K562 (cell line): ENCODE data around the gene RNF187. TPM values are rescaled to one million over a fixed set of nuclear protein-coding genes. Genes with fewer than 3 reads are reported as not detected.

Source experiments
- CCNT2 ChIP-seq: IDR thresholded peaks from 2 replicates; pipeline ENCODE4 v1.6.1; 2011; ENCODE audit warnings: borderline replicate concordance, low read depth, mild to moderate bottlenecking, moderate library complexity, mixed read lengths, low read length; ENCODE audit not compliant: insufficient read length; ENCODE audit errors: extremely low read depth
- CLOCK ChIP-seq: fragments of 250-450 bp; sonication (Bioruptor Pico); IDR thresholded peaks from 2 replicates; pipeline ENCODE4 v1.4.0; 2020; ENCODE audit warnings: mild to moderate bottlenecking, moderate library complexity, borderline replicate concordance
- E2F5 ChIP-seq: sonication (generic); formaldehyde crosslinking; IDR thresholded peaks from 2 replicates; pipeline ENCODE4 v1.8.0; 2022; ENCODE audit warnings: mild to moderate bottlenecking, missing genetic modification reagents
- EP300 ChIP-seq: IDR thresholded peaks from 2 replicates; pipeline ENCODE4 v1.6.1; 2012; ENCODE audit warnings: low read length, improper control_type of control experiment
- ERF ChIP-seq: fragments of 450-650 bp; formaldehyde crosslinking; IDR thresholded peaks from 2 replicates; pipeline ENCODE4 v1.4.0; 2020; ENCODE audit warnings: mild to moderate bottlenecking, mixed read lengths
- FOXJ2 ChIP-seq: fragments of 200-800 bp; sonication (Bioruptor generic); IDR thresholded peaks from 2 replicates; pipeline ENCODE4 v1.6.1; 2016; ENCODE audit warnings: missing genetic modification characterization, missing compliant biosample characterization
- FOXM1 ChIP-seq, 2 experiments: fragments of 450-650 bp in 1 of 2; sonication (generic) in 1 of 2; formaldehyde crosslinking in 1 of 2; IDR thresholded peaks; 2 replicates each; pipeline versions ENCODE4 v1.6.1 to v1.9.0; 2017 to 2022; ENCODE audit warnings: low read depth in 2 of 2, mild to moderate bottlenecking in 2 of 2, missing genetic modification reagents in 1 of 2, moderate library complexity in 1 of 2
- FOXO4 ChIP-seq: fragments of 450-650 bp; formaldehyde crosslinking; IDR thresholded peaks from 2 replicates; pipeline ENCODE4 v1.4.0; 2020; ENCODE audit warnings: mild to moderate bottlenecking, moderate library complexity
- HCFC1 ChIP-seq: IDR thresholded peaks from 2 replicates; pipeline ENCODE4 v1.6.1; 2012; ENCODE audit warnings: low read depth, low read length, improper control_type of control experiment
- JUN ChIP-seq, 2 experiments: sonication (generic) in 1 of 2; formaldehyde crosslinking in 1 of 2; IDR thresholded peaks; 2 replicates each; pipeline versions ENCODE4 v1.6.1 to v1.8.0; 2012 to 2022; ENCODE audit warnings: borderline replicate concordance in 2 of 2, mild to moderate bottlenecking in 2 of 2, improper control_type of control experiment in 1 of 2, low read depth in 1 of 2, low read length in 1 of 2, missing genetic modification reagents in 1 of 2
- LEF1 ChIP-seq: fragments of 450-650 bp; IDR thresholded peaks from 2 replicates; pipeline ENCODE4 v1.6.1; 2016; ENCODE audit warnings: mild to moderate bottlenecking
- MAFK ChIP-seq: IDR thresholded peaks from 2 replicates; pipeline ENCODE4 v1.6.1; 2011; ENCODE audit warnings: low read length, improper control_type of control experiment
- MCM5 ChIP-seq: fragments of 450-650 bp; IDR thresholded peaks from 2 replicates; pipeline ENCODE4 v1.6.1; 2016; ENCODE audit warnings: low read depth
- MTA1 ChIP-seq: fragments of 450-650 bp; IDR thresholded peaks from 2 replicates; pipeline ENCODE4 v1.6.1; 2017; ENCODE audit warnings: borderline replicate concordance
- PHF8 ChIP-seq: fragments of 200-600 bp; sonication (generic); IDR thresholded peaks from 2 replicates; pipeline ENCODE4 v1.6.1; 2012; ENCODE audit warnings: mixed run types, mild to moderate bottlenecking, inconsistent platforms, low read length, moderate library complexity, borderline replicate concordance
- SIN3A ChIP-seq, 2 experiments: fragments of 150-350 bp in 1 of 2; IDR thresholded peaks; 2 replicates each; pipeline ENCODE4 v1.6.1; 2011 to 2016; ENCODE audit warnings: borderline replicate concordance in 2 of 2, low read depth in 2 of 2, low read length in 2 of 2, mild to moderate bottlenecking in 2 of 2, moderate library complexity in 2 of 2; ENCODE audit not compliant: control insufficient read depth in 1 of 2
- SIRT6 ChIP-seq: IDR thresholded peaks from one replicate; pipeline ENCODE4 v1.6.1; 2012; ENCODE audit warnings: low read depth, mild to moderate bottlenecking, control low read depth, inconsistent platforms, low read length, moderate library complexity
- THAP12 ChIP-seq: fragments of 250-450 bp; sonication (Bioruptor Pico); IDR thresholded peaks from 2 replicates; pipeline ENCODE4 v1.9.0; 2021; ENCODE audit warnings: mild to moderate bottlenecking, inconsistent platforms
- polyA plus RNA-seq, 8 experiments: library from polyadenylated mRNA; depleted of rRNA in 4 of 8; stranded (reverse) in 5 of 8; unstranded in 3 of 8; fragments of >200 nt; fragmentation: Nextera tagmentation in 2 of 8; fragmentation: Illumina TruSeq in 1 of 8; extraction: Ambion mirVana in 2 of 8; extraction: Trizol in 1 of 8; gene quantifications; 2 replicates each; pipeline versions ENCODE4 v1.2.1 to v1.2.3, GENCODE V29; 2011 to 2014; ENCODE audit warnings: inconsistent platforms in 1 of 8, missing spikeins in 1 of 8
- total RNA-seq, 7 experiments: library from RNA; depleted of rRNA in 6 of 7; stranded (reverse); fragments of >200 nt in 6 of 7; fragmentation: Illumina TruSeq in 2 of 7; extraction: Trizol in 2 of 7; gene quantifications; 2 replicates each; pipeline versions ENCODE4 v1.2.1 to v1.2.3, GENCODE V29; 2011 to 2021; ENCODE audit warnings: low replicate concordance in 1 of 7

The RNF187 gene
- total and polyA plus RNA-seq, 9 of the 15 experiments (the other 6 are each of a cell fraction or from before 2014, with no cell fraction given), result 2.3 to 119 (median 41.9) TPM

GRCh38 chr1:228463559-228464455 is 23.4 kb upstream of the RNF187 start (continued):
- no peak for TF ChIP-seq FOXO4
- TF ChIP-seq MCM5, result no peak
- peak; percentile 94 for TF ChIP-seq CCNT2
- TF ChIP-seq MAFK, result no peak
- TF ChIP-seq JUN (IDR thresholded peaks at IDR 0.05; ENCODE audit: borderline replicate concordance, low read depth, low read length), result 0 out of 2 replicates have a peak, but pooled peaks have one; percentile 22
- no peak for TF ChIP-seq JUN (CRISPR knock-in tag; IDR thresholded peaks at IDR 0.05; ENCODE audit: borderline replicate concordance)
- no peak for TF ChIP-seq THAP12 (CRISPR knock-in tag)
- peak; percentile 56 for TF ChIP-seq LEF1
- TF ChIP-seq SIN3A (IDR thresholded peaks at IDR 0.05; ENCODE audit: borderline replicate concordance in 2 of 2, control insufficient read depth in 1 of 2, low read depth in 2 of 2, low read length in 2 of 2), result 0 out of 4 replicates have a peak, but pooled peaks of 1 of the 2 experiments have one; percentile 10
- peak; percentile 22; the same call in 1 of the 2 replicates for TF ChIP-seq FOXM1 (IDR thresholded peaks at IDR 0.05; ENCODE audit: low read depth)
- TF ChIP-seq FOXM1 (CRISPR knock-in tag; IDR thresholded peaks at IDR 0.05; ENCODE audit: low read depth), result 0 out of 2 replicates have a peak, but pooled peaks have one; percentile 39
- TF ChIP-seq SIRT6, result no peak
- TF ChIP-seq MTA1, result peak; percentile 89
- peak; percentile 56; the same call in 1 of the 2 replicates for TF ChIP-seq HCFC1
- peak; percentile 41; the same call in 1 of the 2 replicates for TF ChIP-seq PHF8
- TF ChIP-seq ERF, result peak; percentile 13; the same call in 1 of the 2 replicates
- peak; percentile 73 for TF ChIP-seq EP300
- no peak for TF ChIP-seq CLOCK (CRISPR knock-in tag)
- TF ChIP-seq E2F5 (CRISPR knock-in tag), result no peak
- TF ChIP-seq FOXJ2, result no peak
